GOT3 (cell line): ENCODE measurements around the gene DAP.

Experiments used
- DNase-seq: peaks from one replicate; lab custom pipeline; 2025; ENCODE audit warnings: mixed read lengths; lab: John Stamatoyannopoulos, UW

Gene DAP

GRCh38 chr5:10709933-10710332, 51.1 kb downstream of the DAP start:
- no peak for DNase-seq

GRCh38 chr5:10709409-10709808, 51.6 kb downstream of the DAP start:
- DNase-seq: no peak

- no peak for DNase-seq
These were observed 52.7 kb downstream of the DAP start for GRCh38 chr5:10708189-10708944.

- DNase-seq: no peak
These were observed 53.6 kb downstream of the DAP start for GRCh38 chr5:10707198-10708142.

- DNase-seq: no peak
These were observed 54.7 kb downstream of the DAP start for GRCh38 chr5:10706326-10706725.

GRCh38 chr5:10705747-10706146, 55.3 kb downstream of the DAP start:
- DNase-seq: no peak

GRCh38 chr5:10704949-10705621, 55.9 kb downstream of the DAP start:
- no peak for DNase-seq

- no peak for DNase-seq
These were observed 57.4 kb downstream of the DAP start for GRCh38 chr5:10703676-10704075.

- no peak for DNase-seq
These were observed 58.0 kb downstream of the DAP start for GRCh38 chr5:10702911-10703491.

- DNase-seq: no peak
These were observed 58.9 kb downstream of the DAP start for GRCh38 chr5:10702040-10702629.

GRCh38 chr5:10701567-10702039, 59.4 kb downstream of the DAP start:
- DNase-seq: no peak

GRCh38 chr5:10700516-10700915, 60.5 kb downstream of the DAP start:
- DNase-seq: no peak

GRCh38 chr5:10699987-10700386, 61.0 kb downstream of the DAP start:
- DNase-seq: no peak

GRCh38 chr5:10699281-10699874, 61.7 kb downstream of the DAP start:
- DNase-seq: no peak

GRCh38 chr5:10695759-10696543, 65.1 kb downstream of the DAP start:
- no peak for DNase-seq

GRCh38 chr5:10695055-10695649, 65.9 kb downstream of the DAP start:
- DNase-seq: no peak

GRCh38 chr5:10691826-10692785, 68.9 kb downstream of the DAP start:
- DNase-seq: no peak
